Measurements from ENCODE around the gene GCDH. TPM values are rescaled to one million over a fixed set of nuclear protein-coding genes. Genes with fewer than 3 reads are reported as not detected.
A peak's percentile ranks its signal among the peaks of the same experiment; 100 is the strongest.
"Not testable (repeated sequence)": the region's sequence is repeated elsewhere in the genome, so short reads cannot be mapped to it uniquely, and the experiment has no call there.

The GCDH gene
- total and polyA plus RNA-seq, 2 donors (not counting 1 experiment from before 2014, with no cell fraction given) = 10.3 to 18.0 TPM

DNA sequence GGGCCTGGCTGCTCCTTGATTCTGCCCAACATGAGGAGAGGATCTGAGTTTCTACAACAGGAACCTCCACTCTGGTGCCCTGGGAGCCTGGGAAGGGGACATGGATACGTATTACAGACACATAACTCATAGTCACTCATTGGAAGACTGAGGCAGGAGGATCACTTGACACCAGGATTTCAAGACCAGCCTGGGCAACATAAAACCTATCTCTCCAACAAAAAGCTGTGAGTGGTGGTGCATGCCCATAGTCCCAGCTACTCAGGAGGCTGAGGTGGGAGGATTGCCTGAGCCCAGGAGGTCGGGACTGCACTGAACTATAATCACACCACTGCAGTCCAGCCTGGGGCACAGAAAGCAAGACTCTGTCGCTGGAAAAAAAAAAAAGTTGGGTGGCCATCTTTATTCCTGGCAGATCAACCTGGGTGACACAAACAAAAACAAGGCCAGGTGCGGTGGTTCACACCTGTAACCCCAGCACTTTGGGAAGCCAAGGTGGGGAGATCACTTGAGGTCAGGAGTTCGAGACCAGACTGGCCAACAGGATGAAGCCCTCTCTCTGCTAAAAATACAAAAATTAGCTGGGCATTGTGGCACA lies 2.9 kb upstream of the GCDH start:
- TF ChIP-seq, protein P1, sequence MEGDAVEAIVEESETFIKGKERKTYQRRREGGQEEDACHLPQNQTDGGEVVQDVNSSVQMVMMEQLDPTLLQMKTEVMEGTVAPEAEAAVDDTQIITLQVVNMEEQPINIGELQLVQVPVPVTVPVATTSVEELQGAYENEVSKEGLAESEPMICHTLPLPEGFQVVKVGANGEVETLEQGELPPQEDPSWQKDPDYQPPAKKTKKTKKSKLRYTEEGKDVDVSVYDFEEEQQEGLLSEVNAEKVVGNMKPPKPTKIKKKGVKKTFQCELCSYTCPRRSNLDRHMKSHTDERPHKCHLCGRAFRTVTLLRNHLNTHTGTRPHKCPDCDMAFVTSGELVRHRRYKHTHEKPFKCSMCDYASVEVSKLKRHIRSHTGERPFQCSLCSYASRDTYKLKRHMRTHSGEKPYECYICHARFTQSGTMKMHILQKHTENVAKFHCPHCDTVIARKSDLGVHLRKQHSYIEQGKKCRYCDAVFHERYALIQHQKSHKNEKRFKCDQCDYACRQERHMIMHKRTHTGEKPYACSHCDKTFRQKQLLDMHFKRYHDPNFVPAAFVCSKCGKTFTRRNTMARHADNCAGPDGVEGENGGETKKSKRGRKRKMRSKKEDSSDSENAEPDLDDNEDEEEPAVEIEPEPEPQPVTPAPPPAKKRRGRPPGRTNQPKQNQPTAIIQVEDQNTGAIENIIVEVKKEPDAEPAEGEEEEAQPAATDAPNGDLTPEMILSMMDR (conservative IDR thresholded peaks at IDR 0.05 in 1 of 2, IDR thresholded peaks at IDR 0.05 in 1 of 2; ENCODE audit: low read depth in 1 of 2, low read length in 2 of 2) = no peak
- no peak for TF ChIP-seq EZH2 (IDR thresholded peaks at IDR 0.05; ENCODE audit: low read length, missing control alignments)
- no peak overlapping the region for H3K4me3 ChIP-seq (replicated peaks in 1 of 4; ENCODE audit: control extremely low read depth in 1 of 4, insufficient read depth in 1 of 4, low read depth in 3 of 4, low read length in 4 of 4)
- H3K9ac ChIP-seq (ENCODE audit: insufficient read depth, low read length) = no peak overlapping the region
- H3K27me3 ChIP-seq (ENCODE audit: control insufficient read depth, insufficient read depth, low read length) = peaks cover 20% of the 10 kb centered on the region
- no peaks in the 10 kb centered on the region for H3K36me3 ChIP-seq (ENCODE audit: control insufficient read depth, insufficient read depth, low read length)
- H2AFZ ChIP-seq (ENCODE audit: low read length) = no peak overlapping the region
- H4K20me1 ChIP-seq (ENCODE audit: control insufficient read depth, extremely low read depth, insufficient read depth, low read length) = no peaks in the 10 kb centered on the region
- H3K27ac ChIP-seq (ENCODE audit: insufficient read depth, low read length) = no peak overlapping the region
- H3K4me1 ChIP-seq (ENCODE audit: control insufficient read depth, extremely low read depth, insufficient read depth, low read length) = peaks cover 6% of the 10 kb centered on the region
- H3K9me3 ChIP-seq (ENCODE audit: control insufficient read depth, insufficient read depth, low read depth, low read length) = no peaks in the 10 kb centered on the region
- H3K4me2 ChIP-seq (ENCODE audit: extremely low read depth, insufficient read depth, low read length) = no peak overlapping the region
- no peak for DNase-seq (ENCODE audit: low read depth in 2 of 2)
- H3K79me2 ChIP-seq (ENCODE audit: control insufficient read depth, insufficient read depth, low read length) = peaks cover 1% of the 10 kb centered on the region

GRCh38 chr19:12890299-12890786 lies 617 bp upstream of the GCDH start:
- not testable (repeated sequence) for H3K27ac ChIP-seq (ENCODE audit: insufficient read depth, low read length); H3K27me3 ChIP-seq (ENCODE audit: control insufficient read depth, insufficient read depth, low read length); DNase-seq (ENCODE audit: low read depth in 2 of 2); H3K79me2 ChIP-seq (ENCODE audit: control insufficient read depth, insufficient read depth, low read length); H3K36me3 ChIP-seq (ENCODE audit: control insufficient read depth, insufficient read depth, low read length); H3K9ac ChIP-seq (ENCODE audit: insufficient read depth, low read length); H3K9me3 ChIP-seq (ENCODE audit: control insufficient read depth, insufficient read depth, low read depth, low read length); H3K4me1 ChIP-seq (ENCODE audit: control insufficient read depth, extremely low read depth, insufficient read depth, low read length); H4K20me1 ChIP-seq (ENCODE audit: control insufficient read depth, extremely low read depth, insufficient read depth, low read length)
- H2AFZ ChIP-seq (ENCODE audit: low read length) = peak overlapping the region; percentile 63
- peak overlapping the region in 1 of 4 experiments; percentile 33 for H3K4me3 ChIP-seq (replicated peaks in 1 of 4; ENCODE audit: control extremely low read depth in 1 of 4, insufficient read depth in 1 of 4, low read depth in 3 of 4, low read length in 4 of 4)
- H3K4me2 ChIP-seq (ENCODE audit: extremely low read depth, insufficient read depth, low read length) = peak overlapping the region; percentile 83

- peak overlapping the region; percentile 99 for H3K4me2 ChIP-seq (ENCODE audit: extremely low read depth, insufficient read depth, low read length)
- H2AFZ ChIP-seq (ENCODE audit: low read length) = no peak overlapping the region
- H3K4me3 ChIP-seq (replicated peaks in 1 of 4; ENCODE audit: control extremely low read depth in 1 of 4, insufficient read depth in 1 of 4, low read depth in 3 of 4, low read length in 4 of 4) = peak overlapping the region; percentile 82 to 99 (median 92)
- H3K79me2 ChIP-seq (ENCODE audit: control insufficient read depth, insufficient read depth, low read length) = peaks cover 1% of the 10 kb centered on the region
- TF ChIP-seq, protein P1 (conservative IDR thresholded peaks at IDR 0.05 in 1 of 2, IDR thresholded peaks at IDR 0.05 in 1 of 2; ENCODE audit: low read depth in 1 of 2, low read length in 2 of 2) = no peak
- no peak for TF ChIP-seq EZH2 (IDR thresholded peaks at IDR 0.05; ENCODE audit: low read length, missing control alignments)
- peak overlapping the region; percentile 61 for H3K27ac ChIP-seq (ENCODE audit: insufficient read depth, low read length)
- H4K20me1 ChIP-seq (ENCODE audit: control insufficient read depth, extremely low read depth, insufficient read depth, low read length) = no peaks in the 10 kb centered on the region
- peak overlapping the region; percentile 1 for H3K9ac ChIP-seq (ENCODE audit: insufficient read depth, low read length)
- H3K36me3 ChIP-seq (ENCODE audit: control insufficient read depth, insufficient read depth, low read length) = no peaks in the 10 kb centered on the region
- DNase-seq (ENCODE audit: low read depth in 2 of 2) = no peak
- peaks cover 6% of the 10 kb centered on the region for H3K4me1 ChIP-seq (ENCODE audit: control insufficient read depth, extremely low read depth, insufficient read depth, low read length)
- H3K27me3 ChIP-seq (ENCODE audit: control insufficient read depth, insufficient read depth, low read length) = peaks cover 6% of the 10 kb centered on the region
- H3K9me3 ChIP-seq (ENCODE audit: control insufficient read depth, insufficient read depth, low read depth, low read length) = no peaks in the 10 kb centered on the region
Observed at GRCh38 chr19:12891553-12892021, 627 bp downstream of the GCDH start.
